SKM-1 treated with dmso at 0.1 percent for 144 hours (cell line): ENCODE data around the gene EEFSEC.

ENCODE experiments used
- DNase-seq: peaks from one replicate; lab custom pipeline; 2025; ENCODE audit not compliant: unreplicated experiment; lab: John Stamatoyannopoulos, UW

Gene EEFSEC

DNA sequence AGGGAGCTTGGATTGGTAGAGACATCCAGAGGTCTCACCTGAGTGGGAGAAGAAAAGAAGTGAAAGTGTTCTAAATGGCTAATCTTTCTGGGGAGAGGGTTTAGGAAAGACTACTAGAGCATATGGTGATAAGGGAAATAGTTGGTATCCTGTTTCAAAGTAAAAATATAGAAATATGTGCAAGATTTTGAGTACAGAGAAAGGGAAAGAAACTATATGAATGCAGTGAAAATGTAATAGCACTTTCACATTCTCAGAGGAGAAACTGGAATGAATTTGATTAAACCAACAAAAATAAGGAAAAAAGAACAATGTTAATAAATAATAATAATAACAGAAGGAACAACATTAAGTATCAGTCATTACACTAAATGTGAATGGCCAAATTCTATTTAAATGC, 194.0 kb downstream of the EEFSEC start:
- no peak for DNase-seq

DNA sequence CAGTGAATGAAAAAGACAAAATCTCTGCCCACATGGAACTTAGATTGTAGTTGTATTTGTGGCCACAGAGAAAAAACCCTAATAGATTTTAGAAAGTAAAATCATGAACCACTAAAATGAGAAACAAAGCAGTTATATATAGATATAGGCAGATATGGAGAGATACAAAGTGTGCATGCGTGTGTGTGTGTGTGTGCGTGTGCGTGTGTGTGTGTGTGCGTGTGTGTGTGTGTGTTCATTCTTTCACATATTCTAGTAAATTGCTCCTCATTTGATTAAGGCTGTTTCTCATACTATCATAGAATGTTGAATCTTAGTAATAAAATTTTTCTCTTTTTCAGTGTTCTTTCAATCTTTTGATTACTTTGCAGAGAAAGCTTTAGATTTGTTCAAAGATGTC, 194.8 kb downstream of the EEFSEC start:
- DNase-seq, result no peak

DNA sequence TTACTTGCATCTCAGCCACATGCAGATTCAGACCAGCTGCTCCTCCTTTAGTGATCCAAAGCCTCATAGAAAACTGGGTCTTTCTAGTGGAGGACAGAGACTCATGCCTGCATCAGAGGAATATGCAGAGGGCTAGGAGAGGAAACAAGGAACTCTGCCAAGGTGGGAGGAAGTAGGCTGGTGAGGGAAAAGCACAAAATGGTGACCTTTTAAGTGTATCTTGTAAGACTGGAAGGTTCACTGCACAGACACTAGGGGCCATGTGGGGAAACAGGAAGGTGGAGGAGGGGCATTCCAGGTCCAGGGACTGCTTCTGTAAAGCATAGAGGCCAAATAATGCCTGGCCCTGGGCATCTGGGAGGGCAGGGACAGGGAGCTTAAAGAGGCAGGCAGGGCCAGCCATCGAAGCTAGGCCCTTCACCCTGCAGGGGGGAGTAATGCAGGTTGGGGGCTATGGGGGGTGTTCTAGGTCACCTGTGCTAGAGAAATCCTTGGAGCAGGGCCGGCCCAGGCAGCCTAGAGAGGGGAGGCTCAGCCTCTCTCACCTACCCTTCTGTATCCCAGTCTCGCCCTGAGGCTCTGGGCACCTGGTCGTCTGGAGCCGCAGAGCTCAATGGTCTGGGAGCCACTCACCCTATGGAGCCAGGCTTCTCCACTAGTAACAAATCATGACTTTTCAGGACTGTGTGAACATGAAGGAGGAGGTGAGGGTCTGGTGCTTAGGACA, 195.7 kb downstream of the EEFSEC start:
- peak; percentile 55 for DNase-seq

DNA sequence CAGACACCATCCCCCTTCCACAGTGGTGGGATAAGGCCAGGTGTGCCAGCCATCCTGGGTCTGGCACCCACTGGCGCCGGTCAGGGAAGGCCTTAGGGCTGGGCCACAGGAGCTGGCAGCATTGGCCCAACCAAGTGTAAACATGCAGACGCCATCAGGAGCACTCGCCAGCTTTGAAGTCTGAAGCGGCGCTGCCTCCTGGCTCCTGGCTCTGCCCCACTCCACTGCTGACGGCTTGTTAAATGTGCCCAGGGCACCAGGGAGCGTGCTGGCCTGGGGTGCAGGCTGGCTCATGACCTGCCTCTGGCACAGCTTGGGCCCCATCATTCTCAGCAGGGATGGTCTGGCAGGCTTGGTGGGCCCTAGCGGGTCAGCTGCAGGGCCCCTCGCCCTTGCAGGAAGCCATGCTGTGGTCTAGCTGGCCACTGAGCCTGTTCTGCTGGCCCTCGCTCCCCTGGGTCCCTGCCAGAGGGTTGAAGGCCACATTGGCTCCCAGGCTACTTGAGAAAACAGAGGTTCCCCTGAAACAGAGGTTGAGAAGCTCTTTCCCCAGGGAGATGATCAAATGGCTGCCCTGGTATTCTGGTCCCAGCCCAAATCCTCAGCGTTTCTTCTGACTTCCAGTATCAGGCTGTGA, 196.8 kb downstream of the EEFSEC start:
- DNase-seq, result no peak

DNA sequence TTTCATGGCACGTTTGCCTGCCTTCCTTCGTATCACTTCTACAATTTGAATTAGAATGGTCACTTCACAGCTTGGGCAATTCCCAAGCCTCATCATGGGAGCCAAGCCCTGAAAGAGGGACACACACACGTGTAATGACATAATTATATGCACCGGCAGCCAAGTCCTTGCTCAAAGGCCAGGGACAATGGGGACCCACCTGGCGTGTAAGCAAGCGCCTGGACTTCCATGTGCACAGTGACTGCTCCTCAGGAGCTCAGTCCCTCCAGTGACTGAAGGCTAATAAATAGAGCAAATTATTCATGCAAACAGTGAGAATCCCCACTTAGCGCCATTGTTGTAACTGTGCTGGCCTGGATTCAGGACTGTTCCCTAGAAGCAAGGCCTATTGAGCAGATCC, 198.3 kb downstream of the EEFSEC start:
- no peak for DNase-seq

DNA sequence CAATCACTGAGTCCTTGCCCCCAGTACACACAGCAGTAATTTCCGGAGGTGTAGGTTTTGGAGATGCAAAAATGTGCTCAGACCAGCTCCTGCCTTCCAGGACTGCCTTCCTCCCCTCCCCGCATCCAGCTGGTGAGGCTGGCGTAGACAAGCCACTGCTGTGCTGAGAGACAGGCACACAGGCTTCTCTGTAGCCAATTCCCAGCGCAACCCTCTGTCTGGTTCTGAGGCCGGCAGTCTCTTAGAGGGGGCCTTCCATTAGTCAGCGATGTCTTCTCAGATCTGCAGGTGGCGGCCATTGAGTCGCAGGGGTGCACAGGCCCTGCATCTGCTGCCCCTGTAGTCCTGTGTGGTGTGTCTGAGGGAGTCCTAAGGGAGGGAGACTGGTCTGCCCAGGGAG, 199.0 kb downstream of the EEFSEC start:
- no peak for DNase-seq

DNA sequence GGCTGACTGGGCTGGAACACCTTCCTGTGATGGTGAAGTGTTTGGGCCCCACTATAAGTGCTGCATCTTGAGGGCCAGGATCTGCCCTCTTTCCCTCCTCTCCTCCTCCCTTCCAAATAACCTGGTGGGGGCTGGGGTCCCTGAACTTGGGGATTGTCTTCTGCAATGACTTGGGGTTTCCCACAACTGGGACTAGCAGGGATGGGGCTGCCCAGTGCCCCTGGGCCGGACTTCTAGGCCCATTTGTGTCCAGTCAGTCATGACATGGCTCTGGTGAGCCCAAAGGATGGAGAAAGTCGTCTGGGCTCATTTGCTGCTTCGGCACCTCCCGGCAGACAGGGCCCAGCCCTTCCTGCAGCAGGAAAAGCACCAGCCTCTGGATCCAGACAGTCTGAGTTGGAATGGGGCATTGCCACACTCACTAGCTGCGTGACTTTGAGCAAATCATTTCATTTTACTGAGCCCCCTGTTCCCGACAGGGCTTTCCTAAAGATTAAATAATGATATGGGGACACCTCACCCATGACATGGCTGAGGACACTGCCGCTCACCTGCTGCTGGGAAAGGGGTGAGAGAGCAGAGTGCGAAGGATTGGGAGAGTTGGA, 200.2 kb downstream of the EEFSEC start:
- no peak for DNase-seq

DNA sequence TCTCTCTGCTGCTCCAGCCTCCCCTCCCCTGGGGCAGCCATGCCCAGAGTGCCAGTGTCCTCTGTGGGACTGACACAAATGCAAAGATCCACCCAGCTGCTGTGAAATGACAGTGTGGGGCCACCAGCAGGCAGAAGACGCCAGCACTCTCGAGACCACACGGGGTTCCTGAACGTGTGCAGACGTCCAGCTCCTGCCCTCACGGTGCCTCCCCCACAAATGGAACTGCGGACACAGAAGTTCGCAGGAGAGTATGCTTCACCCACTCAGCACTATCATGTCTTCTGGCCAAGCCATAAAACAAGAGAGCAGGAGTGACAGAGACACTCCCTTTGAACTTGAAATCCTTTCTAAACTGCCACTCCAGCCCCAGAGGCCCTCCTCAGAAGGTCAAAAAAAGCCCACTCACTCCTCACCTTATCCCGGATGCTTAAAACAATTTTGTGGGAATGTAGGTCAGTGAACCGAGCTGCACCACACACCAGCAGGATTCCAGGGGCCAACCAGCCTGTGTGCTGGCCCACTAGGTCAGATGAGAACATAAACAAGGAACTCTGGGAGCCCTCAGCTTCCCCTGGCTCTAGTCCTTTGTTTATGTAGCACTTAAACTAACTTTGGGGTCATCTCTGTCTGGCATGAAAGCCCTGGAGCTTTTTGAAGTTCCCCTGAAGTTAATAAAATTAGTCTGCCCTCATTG, 200.9 kb downstream of the EEFSEC start:
- no peak for DNase-seq

DNA sequence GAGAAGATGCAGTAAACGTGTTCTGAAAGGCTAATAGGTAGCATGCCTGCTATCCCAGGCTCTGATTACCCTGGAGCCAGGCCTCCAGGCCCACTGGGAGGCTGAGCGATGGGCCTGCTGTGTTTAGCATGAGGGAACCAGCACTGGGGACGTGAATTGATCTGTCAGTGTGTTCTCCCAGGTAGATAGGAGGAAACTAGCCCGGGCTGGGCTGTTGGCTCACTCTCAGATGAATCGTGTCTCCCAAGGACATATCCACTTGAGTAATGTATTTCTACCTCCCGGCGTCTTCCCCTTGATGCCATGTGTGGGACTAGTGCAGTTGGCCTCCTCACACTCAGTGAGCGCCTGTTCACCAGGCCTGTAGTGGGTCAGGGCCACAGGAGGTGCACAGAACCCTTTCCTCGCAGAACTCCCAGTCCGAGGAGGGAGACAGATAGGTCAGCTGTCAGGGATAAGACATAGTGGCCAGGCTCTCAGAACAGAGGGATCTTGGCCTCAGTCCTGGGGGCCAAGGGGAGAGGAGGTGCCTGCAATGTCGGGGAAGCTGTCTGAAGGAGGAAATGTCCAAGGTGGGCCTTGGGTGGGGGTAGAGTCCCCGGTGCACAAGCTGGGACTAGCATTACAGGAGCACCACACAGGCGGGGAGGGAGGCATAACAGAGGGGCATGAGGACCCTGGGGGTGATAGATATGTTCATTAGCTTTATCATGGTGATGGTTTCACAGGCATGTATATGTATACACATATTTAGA, 201.7 kb downstream of the EEFSEC start:
- DNase-seq, result no peak

DNA sequence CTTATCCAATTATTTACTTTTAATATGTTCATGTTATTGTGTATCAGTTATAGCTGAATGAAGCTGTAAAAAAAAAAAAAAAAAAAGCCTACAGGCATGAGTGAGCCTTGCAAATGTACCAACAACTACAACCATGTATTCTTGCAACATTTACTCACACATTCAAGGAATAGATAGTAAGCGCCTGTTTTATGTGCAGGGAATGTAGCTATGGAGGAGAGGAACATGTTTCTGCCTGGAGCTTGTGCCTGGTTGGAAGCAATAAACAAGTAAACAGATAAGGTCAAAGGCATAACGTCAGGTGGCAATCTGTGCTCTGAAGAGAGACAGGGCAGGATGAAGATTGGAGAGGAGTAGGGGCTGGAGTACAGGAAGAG, 202.2 kb downstream of the EEFSEC start:
- no peak for DNase-seq

DNA sequence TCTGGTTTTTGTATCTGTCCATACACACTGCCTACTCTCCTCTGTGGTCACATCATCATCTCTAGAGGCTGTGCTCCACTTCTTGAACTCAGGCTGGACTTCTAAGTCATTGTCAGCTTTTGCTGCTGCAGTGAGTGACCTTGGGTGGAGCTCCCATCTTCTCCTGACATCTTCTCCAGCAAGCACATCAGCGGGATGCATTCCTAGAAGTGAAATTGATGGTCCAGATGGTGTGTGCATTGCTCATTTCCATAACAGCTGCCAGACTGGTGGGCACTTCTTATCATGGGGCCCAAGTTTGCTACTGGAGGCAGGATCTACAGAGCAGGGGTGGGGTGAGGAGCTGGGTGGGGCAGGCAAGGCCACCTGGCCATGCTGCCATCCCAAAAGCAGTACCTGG, 203.5 kb downstream of the EEFSEC start:
- no peak for DNase-seq

DNA sequence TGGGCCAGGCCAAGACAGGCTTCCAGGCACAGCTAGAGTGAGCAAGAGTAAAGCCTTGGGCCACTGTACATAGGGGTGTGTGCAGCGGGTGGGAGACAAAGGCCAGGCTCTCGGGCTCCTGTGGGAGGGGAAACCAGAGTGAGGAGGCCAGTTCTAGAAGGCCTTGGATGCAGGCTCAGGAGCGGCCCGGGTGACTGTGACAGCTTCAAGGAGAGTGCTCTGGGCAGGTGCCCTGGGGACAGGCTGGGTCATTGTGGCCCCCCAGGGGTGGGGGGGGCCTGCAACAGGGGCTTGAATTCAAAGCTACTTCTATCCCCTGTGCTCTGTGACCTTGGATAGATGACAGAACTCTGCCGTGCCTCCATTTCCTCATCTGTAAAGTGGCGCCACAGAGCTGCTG, 204.3 kb downstream of the EEFSEC start:
- DNase-seq, result no peak

DNA sequence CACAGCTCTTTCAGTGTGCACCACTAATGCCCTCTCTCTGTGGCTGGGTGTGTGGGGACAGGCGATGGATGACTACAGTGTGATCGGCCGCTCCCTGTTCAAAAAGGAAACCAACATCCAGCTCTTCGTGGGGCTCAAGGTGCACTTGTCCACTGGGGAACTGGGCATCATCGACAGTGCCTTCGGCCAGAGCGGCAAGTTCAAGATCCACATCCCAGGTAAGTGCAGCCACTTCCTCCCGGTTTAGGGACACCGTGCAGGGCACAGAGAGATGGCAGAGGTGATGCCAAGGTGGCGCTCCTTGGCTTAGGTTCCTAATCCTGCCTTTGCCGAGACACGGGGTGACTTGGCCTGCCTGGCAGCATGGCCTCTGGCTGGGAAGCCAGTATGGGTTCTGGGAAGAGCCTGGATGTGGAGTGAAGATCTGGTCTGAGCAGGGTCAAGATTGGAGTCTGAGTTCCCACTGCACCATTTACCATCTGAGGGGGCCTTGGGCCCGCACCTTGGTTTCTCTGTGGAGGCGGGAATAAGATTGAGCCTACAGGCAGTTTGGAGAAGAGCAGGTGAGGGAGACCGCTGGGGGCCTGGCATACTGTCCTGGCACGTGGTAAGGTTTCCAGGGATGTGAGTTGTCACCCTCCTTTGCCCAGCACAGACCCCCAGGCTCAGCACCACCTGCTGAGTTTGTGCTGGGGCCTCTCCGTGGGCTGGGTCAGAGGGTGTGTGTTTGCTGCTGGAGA, 205.0 kb downstream of the EEFSEC start:
- no peak for DNase-seq

DNA sequence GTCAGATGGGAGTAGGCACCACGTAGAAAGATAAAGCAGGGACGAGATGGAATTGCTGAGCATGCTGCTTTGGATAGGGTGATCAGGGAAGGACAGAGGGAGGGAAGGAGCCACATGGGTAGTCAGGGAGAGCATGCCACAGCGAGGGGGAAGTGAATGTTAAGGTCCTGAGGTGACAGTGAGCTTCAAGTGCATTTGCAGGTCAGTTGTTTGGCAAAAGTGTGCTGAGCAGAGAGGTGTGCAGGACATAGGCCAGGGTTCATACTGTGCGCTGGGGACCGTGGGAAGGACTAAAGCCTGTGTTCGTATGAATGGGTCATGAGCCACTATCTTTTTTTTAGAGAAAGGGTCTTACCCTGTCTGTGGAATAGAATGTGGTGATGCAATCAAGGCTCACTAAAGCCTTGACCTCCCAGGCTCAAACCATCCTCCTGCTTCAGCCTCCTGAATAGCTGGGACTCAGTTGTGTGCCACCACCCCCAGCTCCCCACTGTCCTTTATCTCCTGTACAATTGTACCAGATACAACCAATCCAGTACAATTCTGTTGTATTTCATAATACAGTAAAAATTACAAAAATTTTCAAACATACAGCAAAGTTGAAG, 205.9 kb downstream of the EEFSEC start:
- DNase-seq, result no peak

DNA sequence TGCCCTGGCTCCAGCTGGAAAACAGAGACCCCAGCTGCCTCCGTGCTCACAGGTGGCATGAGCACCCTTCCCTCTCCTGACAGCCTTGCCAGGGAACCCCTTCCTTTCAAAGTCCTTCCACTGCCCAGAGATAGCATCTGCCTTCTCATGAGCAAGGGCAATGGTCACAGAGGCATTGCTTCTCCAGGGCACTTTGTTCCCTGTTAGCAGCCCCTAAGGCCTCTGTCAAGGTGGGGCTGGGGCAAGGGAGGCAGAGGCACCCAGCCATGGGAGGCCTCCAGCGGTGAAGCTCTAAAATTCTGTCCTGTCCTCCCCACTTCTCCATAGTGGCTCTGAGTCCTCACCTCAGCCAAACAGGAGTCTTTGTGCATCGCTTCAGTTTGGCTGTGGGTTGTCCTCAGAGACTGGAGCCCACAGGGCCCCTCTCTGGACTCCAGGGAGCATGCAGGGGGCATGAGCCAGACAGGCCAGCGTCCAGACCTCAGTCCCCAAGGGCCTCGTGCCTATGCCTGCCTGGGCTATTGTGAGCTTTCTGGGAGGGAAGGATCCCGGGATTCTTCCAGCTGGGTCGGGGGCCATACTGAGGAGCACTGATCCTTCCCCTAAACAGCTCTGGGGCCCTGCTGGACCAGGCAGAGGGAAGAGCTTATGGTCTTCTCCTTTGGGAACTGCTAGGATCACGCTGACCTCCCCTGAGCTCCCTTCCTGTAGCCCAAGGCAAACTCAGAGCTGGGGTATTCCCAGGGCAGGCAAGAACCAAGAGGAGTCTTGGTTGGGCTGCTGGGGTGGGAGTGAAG, 206.8 kb downstream of the EEFSEC start:
- no peak for DNase-seq

DNA sequence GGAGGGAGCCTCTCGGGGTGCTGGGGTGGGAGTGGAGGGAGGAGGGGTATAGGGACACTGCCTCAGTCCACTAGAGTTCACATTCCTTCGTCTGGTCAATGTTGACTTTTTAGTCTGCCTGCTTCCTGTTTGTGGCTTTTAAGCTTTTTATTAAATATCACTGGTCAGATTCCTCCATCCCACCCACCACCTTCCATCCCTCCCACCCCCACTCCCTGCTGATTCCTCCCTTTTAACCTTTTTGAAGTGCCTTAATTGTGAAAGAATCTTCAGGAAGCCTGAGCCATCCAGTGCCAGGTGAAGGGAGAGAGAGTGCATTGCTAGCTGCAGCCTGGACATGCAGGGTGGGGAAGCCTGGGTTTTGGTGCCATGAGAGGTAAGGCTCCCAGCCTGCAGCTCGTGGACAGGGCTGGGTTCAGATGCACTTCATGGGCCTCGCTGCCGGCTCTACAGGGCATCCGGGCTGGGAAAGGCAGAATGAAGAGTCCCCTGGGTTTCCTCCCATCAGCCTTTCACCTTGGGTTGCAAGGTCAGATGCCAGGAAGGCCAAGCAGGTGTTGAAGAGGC, 207.5 kb downstream of the EEFSEC start:
- DNase-seq, result no peak

DNA sequence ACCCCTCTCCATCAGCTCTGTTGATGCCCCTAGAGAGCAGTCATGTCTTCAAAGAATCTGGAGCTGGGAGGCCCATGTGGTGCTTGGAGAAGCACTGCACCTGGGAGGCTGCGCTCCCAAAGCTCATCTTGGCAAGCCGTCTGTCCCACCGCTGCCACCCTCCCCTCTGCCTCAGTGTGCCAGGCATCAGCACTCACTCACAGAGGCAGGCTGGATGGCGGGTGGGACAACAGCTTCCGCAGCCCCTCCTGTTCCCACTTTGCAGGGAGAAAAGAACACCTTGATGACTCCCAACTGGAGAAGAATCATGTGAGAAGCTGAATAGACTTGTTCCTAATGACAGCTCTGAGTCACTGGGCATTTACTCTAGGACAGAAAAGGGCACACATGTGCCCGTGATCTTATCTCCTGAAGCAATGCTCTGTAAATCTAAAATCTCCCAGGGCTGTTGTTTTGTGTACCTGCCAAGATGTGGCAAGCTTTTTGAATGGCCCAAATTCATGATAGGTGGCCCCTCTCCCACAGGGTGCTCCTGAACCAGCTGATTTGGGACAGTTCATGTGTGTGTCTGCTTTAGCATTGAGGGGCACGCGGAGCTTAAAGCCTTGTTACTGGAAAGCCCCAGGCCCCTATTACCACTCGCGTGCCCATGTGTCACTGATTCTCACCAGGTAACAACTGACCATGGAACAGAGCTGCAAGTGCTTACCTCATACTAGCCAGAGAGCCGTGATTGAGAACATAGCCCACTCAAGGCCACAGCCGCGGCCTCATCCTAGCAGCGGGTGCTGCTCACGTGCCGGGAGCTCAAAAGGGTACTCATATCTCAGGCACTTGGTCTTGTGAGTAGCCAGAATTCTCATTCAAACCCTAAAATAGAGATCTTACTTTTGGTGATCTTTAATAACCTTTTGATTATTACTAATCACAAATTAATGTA, 209.0 kb downstream of the EEFSEC start:
- no peak for DNase-seq

DNA sequence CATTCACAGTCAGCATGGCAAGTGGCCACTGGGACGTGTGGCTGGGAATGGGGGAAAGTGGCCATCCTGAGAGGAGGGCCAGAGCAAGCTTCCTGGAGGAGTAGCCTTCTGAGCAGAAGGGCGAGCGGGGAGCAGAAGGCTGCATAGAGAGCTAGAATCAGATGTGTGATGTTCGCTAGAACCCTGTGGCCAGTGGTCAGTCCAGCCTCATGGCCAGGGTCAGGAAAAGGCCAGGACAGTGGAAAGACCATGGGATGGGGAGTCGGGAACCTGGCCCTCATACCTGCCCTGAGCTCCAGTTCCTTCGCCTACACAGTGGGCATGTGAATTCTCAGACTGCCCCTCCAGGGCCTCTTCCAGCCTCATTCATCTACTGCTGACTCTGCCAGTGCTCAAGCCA, 211.0 kb downstream of the EEFSEC start:
- DNase-seq, result no peak
